ENCODE results near the gene TEX36. TPM values are rescaled to one million over a fixed set of nuclear protein-coding genes. Genes with fewer than 3 reads are reported as not detected.

TEX36 gene
- total and polyA plus RNA-seq, 9 of the 15 experiments (the other 6 are each of a cell fraction or from before 2014, with no cell fraction given): 0.10 to 0.82 (median 0.15) TPM; not detected in 6

DNA sequence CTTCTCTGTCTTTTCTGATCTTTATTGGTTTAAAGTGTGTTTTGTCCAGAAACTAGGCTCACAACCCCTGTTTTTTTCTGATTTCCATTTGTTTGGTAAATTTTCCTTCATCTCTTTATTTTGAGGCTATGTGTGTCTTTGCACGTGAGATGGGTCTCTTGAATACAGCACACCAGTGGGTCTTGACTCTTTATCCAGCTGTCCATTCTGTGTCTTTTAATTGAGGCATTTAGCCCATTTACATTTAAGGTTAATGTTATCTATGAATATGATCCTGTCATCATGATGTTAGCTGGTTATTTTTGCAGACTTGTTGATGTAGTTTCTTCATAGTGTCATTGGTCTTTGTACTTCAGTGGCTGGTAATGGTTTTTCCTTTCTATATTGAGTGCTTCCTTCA lies 10.1 kb downstream of the TEX36 start:
- no peak for ATAC-seq
- CTCF ChIA-PET (ENCODE audit: low intra/inter-chr PET ratio): no interaction called here
- H2AFZ ChIP-seq (ENCODE audit: low read depth, low read length): no peak overlapping the region

More for the DNA sequence above, 10.1 kb downstream of the TEX36 start:
- no peak for FAIRE-seq
- no peak overlapping the region for H3K4me3 ChIP-seq
- no peak for DNase-seq (ENCODE audit: extremely low read depth in 1 of 4, low spot score in 3 of 4)
- H3K9me3 ChIP-seq (replicated peaks; ENCODE audit: control insufficient read depth, insufficient read depth, low read depth, low read length): no peaks in the 10 kb centered on the region
- H3K79me2 ChIP-seq (ENCODE audit: control insufficient read depth, insufficient read depth, low read length): no peaks in the 10 kb centered on the region
- H3K27ac ChIP-seq (ENCODE audit: extremely low read depth, low read depth, low read length): no peak overlapping the region
- 0% methylated on average over 1 of the region's 1 CpG for WGBS (ENCODE audit: insufficient coverage, low coverage, missing lambda C conversion rate)
- no peak overlapping the region for H3K9ac ChIP-seq (ENCODE audit: insufficient read depth in 1 of 2, low read depth in 2 of 2, low read length in 2 of 2)
- no peak overlapping the region for H3K4me2 ChIP-seq (ENCODE audit: insufficient read depth, low read length)
- no peaks in the 10 kb centered on the region for H4K20me1 ChIP-seq (replicated peaks; ENCODE audit: control insufficient read depth, insufficient read depth, low read length)
- no peaks in the 10 kb centered on the region for H3K9me1 ChIP-seq (ENCODE audit: control insufficient read depth, insufficient read depth, low read length)
- intact Hi-C loops (cut with micrococcal nuclease) (no loop called here), in situ Hi-C loops (cut with MboI) (no loop called here)
- POLR2A ChIA-PET: no interaction called here
- H3K36me3 ChIP-seq (ENCODE audit: control insufficient read depth, insufficient read depth, low read length): no peaks in the 10 kb centered on the region
- no TSS peak for BruUV-seq (replicated peaks)
- H3K4me1 ChIP-seq (replicated peaks in 1 of 2; ENCODE audit: control insufficient read depth in 2 of 2, insufficient read depth in 2 of 2, low read length in 2 of 2): no peaks in the 10 kb centered on the region
- TF ChIP-seq PPARD (CRISPR knock-in tag; IDR thresholded peaks at IDR 0.05) (no peak), RBM22 (IDR thresholded peaks at IDR 0.05; ENCODE audit: low read depth, low read length, poor library complexity, severe bottlenecking) (no peak), ZNF384 (IDR thresholded peaks at IDR 0.05; ENCODE audit: low read depth, low read length) (no peak), ZNF830 (CRISPR knock-in tag; IDR thresholded peaks at IDR 0.05) (no peak), ATF1 (CRISPR knock-in tag; IDR thresholded peaks at IDR 0.05) (no peak), ATF1 (tag; IDR thresholded peaks at IDR 0.05) (no peak), NEUROD1 (IDR thresholded peaks at IDR 0.05; ENCODE audit: borderline replicate concordance, low read depth, low read length, partially characterized antibody) (no peak), HIVEP1 (CRISPR knock-in tag; IDR thresholded peaks at IDR 0.05) (no peak), NBN (IDR thresholded peaks at IDR 0.05; ENCODE audit: low read depth) (no peak), POLR3A (IDR thresholded peaks at IDR 0.05; ENCODE audit: borderline replicate concordance, extremely low read depth, insufficient read depth, insufficient read length) (no peak), LARP7 (IDR thresholded peaks at IDR 0.05) (no peak), EP300 (IDR thresholded peaks at IDR 0.05; ENCODE audit: low read length) (no peak), FOXP1 (CRISPR knock-in tag; IDR thresholded peaks at IDR 0.05) (no peak), PCBP2 (IDR thresholded peaks at IDR 0.05; ENCODE audit: low read depth, low read length, poor library complexity, severe bottlenecking) (no peak), SRSF3 (IDR thresholded peaks at IDR 0.05; ENCODE audit: insufficient read depth, low read length) (no peak)
- TF ChIP-seq, protein P1, sequence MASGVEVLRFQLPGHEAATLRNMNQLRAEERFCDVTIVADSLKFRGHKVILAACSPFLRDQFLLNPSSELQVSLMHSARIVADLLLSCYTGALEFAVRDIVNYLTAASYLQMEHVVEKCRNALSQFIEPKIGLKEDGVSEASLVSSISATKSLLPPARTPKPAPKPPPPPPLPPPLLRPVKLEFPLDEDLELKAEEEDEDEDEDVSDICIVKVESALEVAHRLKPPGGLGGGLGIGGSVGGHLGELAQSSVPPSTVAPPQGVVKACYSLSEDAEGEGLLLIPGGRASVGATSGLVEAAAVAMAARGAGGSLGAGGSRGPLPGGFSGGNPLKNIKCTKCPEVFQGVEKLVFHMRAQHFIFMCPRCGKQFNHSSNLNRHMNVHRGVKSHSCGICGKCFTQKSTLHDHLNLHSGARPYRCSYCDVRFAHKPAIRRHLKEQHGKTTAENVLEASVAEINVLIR (CRISPR knock-in tag; IDR thresholded peaks at IDR 0.05): no peak
- TF ChIP-seq, protein P2, sequence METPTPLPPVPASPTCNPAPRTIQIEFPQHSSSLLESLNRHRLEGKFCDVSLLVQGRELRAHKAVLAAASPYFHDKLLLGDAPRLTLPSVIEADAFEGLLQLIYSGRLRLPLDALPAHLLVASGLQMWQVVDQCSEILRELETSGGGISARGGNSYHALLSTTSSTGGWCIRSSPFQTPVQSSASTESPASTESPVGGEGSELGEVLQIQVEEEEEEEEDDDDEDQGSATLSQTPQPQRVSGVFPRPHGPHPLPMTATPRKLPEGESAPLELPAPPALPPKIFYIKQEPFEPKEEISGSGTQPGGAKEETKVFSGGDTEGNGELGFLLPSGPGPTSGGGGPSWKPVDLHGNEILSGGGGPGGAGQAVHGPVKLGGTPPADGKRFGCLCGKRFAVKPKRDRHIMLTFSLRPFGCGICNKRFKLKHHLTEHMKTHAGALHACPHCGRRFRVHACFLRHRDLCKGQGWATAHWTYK (CRISPR knock-in tag; IDR thresholded peaks at IDR 0.05): no peak
- TF ChIP-seq, protein P3, sequence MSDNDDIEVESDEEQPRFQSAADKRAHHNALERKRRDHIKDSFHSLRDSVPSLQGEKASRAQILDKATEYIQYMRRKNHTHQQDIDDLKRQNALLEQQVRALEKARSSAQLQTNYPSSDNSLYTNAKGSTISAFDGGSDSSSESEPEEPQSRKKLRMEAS (CRISPR knock-in tag; IDR thresholded peaks at IDR 0.05): no peak
- H3K27me3 ChIP-seq (ENCODE audit: control insufficient read depth in 2 of 2, insufficient read depth in 2 of 2, low read length in 2 of 2): no peaks in the 10 kb centered on the region
